WTC11 (cell line): ENCODE data around the gene MTHFD1L. TPM values are rescaled to one million over a fixed set of nuclear protein-coding genes. Genes with fewer than 3 reads are reported as not detected.

Experiments
- ATAC-seq: fragments of 200-7000 bp; cut with Tn5 transposase; 2 replicates; pipeline ENCODE4 v1.10.0; 2021; ENCODE audit warnings: mild to moderate bottlenecking, moderate library complexity
- CTCF ChIA-PET: fragments of 300-600 bp; sonication (Branson Sonifier 250); formaldehyde crosslinking; loops from one replicate; lab custom pipeline; 2021; ENCODE audit warnings: antibody characterized with exemption; lab: Charles Lee
- POLR2A ChIA-PET: fragments of 350-600 bp; sonication (Branson Sonifier 250); formaldehyde crosslinking; loops from one replicate; lab custom pipeline; 2021; ENCODE audit warnings: antibody characterized with exemption; lab: Charles Lee
- DNase-seq: peaks from one replicate; pipeline ENCODE4 v3.0.0; 2021; ENCODE audit warnings: low spot score
- H3K27ac Mint-ChIP-seq: 2 replicates; pipeline ENCODE4 v1.8.0; 2021; ENCODE audit warnings: mixed read lengths
- H3K27me3 Mint-ChIP-seq: 2 replicates; pipeline ENCODE4 v1.8.0; 2021; ENCODE audit warnings: low read depth, mild to moderate bottlenecking, moderate library complexity, mixed read lengths
- H3K36me3 Mint-ChIP-seq: 2 replicates; pipeline ENCODE4 v1.8.0; 2021; ENCODE audit warnings: mixed read lengths
- H3K4me1 Mint-ChIP-seq: 2 replicates; pipeline ENCODE4 v1.8.0; 2022; ENCODE audit warnings: mixed read lengths
- H3K4me3 Mint-ChIP-seq: 2 replicates; pipeline ENCODE4 v1.8.0; 2021; ENCODE audit warnings: mild to moderate bottlenecking, moderate library complexity, mixed read lengths
- H3K9me3 Mint-ChIP-seq: 2 replicates; pipeline ENCODE4 v1.8.0; 2021; ENCODE audit warnings: mixed read lengths
- ARID4B ChIP-seq: sonication (generic); formaldehyde crosslinking; IDR thresholded peaks from 2 replicates; pipeline ENCODE4 v1.8.0; 2023; ENCODE audit warnings: missing genetic modification reagents, mild to moderate bottlenecking, borderline replicate concordance
- ATF2 ChIP-seq: sonication (generic); formaldehyde crosslinking; IDR thresholded peaks from 2 replicates; pipeline ENCODE4 v1.8.1; 2022; ENCODE audit warnings: low read depth, missing genetic modification reagents, borderline replicate concordance
- CBFB ChIP-seq: sonication (generic); formaldehyde crosslinking; IDR thresholded peaks from 2 replicates; pipeline ENCODE4 v1.8.1; 2022; ENCODE audit warnings: mild to moderate bottlenecking, low read depth, missing genetic modification reagents
- CREM ChIP-seq: sonication (generic); formaldehyde crosslinking; IDR thresholded peaks from 2 replicates; pipeline ENCODE4 v1.8.1; 2022; ENCODE audit warnings: mild to moderate bottlenecking, missing genetic modification reagents, moderate library complexity
- EMX1 ChIP-seq: fragments of 250-450 bp; sonication (Bioruptor Pico); IDR thresholded peaks from 2 replicates; pipeline ENCODE4 v1.8.0; 2021; ENCODE audit warnings: mild to moderate bottlenecking
- ETV6 ChIP-seq: sonication (generic); formaldehyde crosslinking; IDR thresholded peaks from 2 replicates; pipeline ENCODE4 v1.8.1; 2022; ENCODE audit warnings: mild to moderate bottlenecking, missing genetic modification reagents
- FOXJ3 ChIP-seq: sonication (generic); formaldehyde crosslinking; IDR thresholded peaks from 2 replicates; pipeline ENCODE4 v1.9.0; 2021; ENCODE audit warnings: missing genetic modification reagents, mild to moderate bottlenecking, borderline replicate concordance
- FOXP4 ChIP-seq: sonication (generic); formaldehyde crosslinking; IDR thresholded peaks from 2 replicates; pipeline ENCODE4 v1.8.0; 2022; ENCODE audit warnings: mild to moderate bottlenecking, missing genetic modification reagents
- KAT7 ChIP-seq: sonication (generic); formaldehyde crosslinking; IDR thresholded peaks from 2 replicates; pipeline ENCODE4 v1.8.1; 2023; ENCODE audit warnings: missing genetic modification reagents, mild to moderate bottlenecking, borderline replicate concordance
- RELA ChIP-seq: sonication (generic); formaldehyde crosslinking; IDR thresholded peaks from 2 replicates; pipeline ENCODE4 v1.8.1; 2022; ENCODE audit warnings: missing genetic modification reagents, mild to moderate bottlenecking, borderline replicate concordance
- SMAD4 ChIP-seq: sonication (generic); formaldehyde crosslinking; IDR thresholded peaks from 2 replicates; pipeline ENCODE4 v1.8.0; 2022; ENCODE audit warnings: mild to moderate bottlenecking, missing genetic modification reagents
- SOX15 ChIP-seq: fragments of 250-450 bp; sonication (Bioruptor Pico); IDR thresholded peaks from 2 replicates; pipeline ENCODE4 v1.9.0; 2021; ENCODE audit warnings: mild to moderate bottlenecking
- STAT6 ChIP-seq: sonication (generic); formaldehyde crosslinking; conservative IDR thresholded peaks from 2 replicates; pipeline ENCODE4 v1.8.1; 2023; ENCODE audit warnings: mild to moderate bottlenecking, low read depth, missing genetic modification reagents, moderate library complexity
- USF1 ChIP-seq: sonication (generic); formaldehyde crosslinking; IDR thresholded peaks from 2 replicates; pipeline ENCODE4 v1.8.0; 2022; ENCODE audit warnings: mild to moderate bottlenecking, missing genetic modification reagents
- ZNF317 ChIP-seq: sonication (generic); formaldehyde crosslinking; IDR thresholded peaks from 2 replicates; pipeline ENCODE4 v1.8.1; 2023; ENCODE audit warnings: low read depth, mild to moderate bottlenecking, moderate library complexity, missing genetic modification reagents, borderline replicate concordance
- total RNA-seq: library from RNA; stranded (reverse); gene quantifications from 3 replicates; pipeline ENCODE4 v1.2.3, GENCODE V29; 2021

MTHFD1L gene
- total RNA-seq, 1 experiment from 2014 or later = 104 TPM

- H3K9me3 Mint-ChIP-seq = no peaks in the 10 kb centered on the region
- no peak for ATAC-seq
- CTCF ChIA-PET = interaction anchor here (0.6 to 3.1 kb wide), 7 partner anchors 37 to 396 kb away, joined by 3 to 17 read pairs (median 5); no protein-coding TSS in a partner anchor
- peak overlapping the region; percentile 83 for H3K27ac Mint-ChIP-seq
- peaks cover 18% of the 10 kb centered on the region for H3K36me3 Mint-ChIP-seq
- POLR2A ChIA-PET = no interaction called here
- H3K27me3 Mint-ChIP-seq = no peaks in the 10 kb centered on the region
- H3K4me3 Mint-ChIP-seq = no peak overlapping the region
- TF ChIP-seq ATF2 (CRISPR knock-in tag) (no peak), STAT6 (CRISPR knock-in tag) (no peak), SOX15 (no peak), RELA (CRISPR knock-in tag) (no peak), ETV6 (no peak), USF1 (CRISPR knock-in tag) (no peak), KAT7 (CRISPR knock-in tag) (no peak), ZNF317 (CRISPR knock-in tag) (no peak), ARID4B (no peak), SMAD4 (CRISPR knock-in tag) (no peak), EMX1 (CRISPR knock-in tag) (no peak), FOXP4 (CRISPR knock-in tag) (no peak), CREM (CRISPR knock-in tag) (no peak), CBFB (CRISPR knock-in tag) (no peak), FOXJ3 (CRISPR knock-in tag) (no peak)
- TF ChIP-seq, all 79 proteins: peak for 0
- H3K4me1 Mint-ChIP-seq = peaks cover 40% of the 10 kb centered on the region
- DNase-seq = no peak
Observed at GRCh38 chr6:151010071-151010470, 144.6 kb downstream of the MTHFD1L start.
